Mucosa of stomach (tissue), 1 donor: Measurements from ENCODE around the gene CARMIL1.

ENCODE experiments used
- H3K27me3 ChIP-seq: one replicate; pipeline ENCODE4 v1.7.0; 2013; ENCODE audit warnings: mild to moderate bottlenecking, low read length; ENCODE audit not compliant: control insufficient read depth, insufficient read depth
- H3K36me3 ChIP-seq: one replicate; pipeline ENCODE4 v1.7.0; 2013; ENCODE audit warnings: low read length; ENCODE audit not compliant: control insufficient read depth, insufficient read depth
- H3K4me1 ChIP-seq: one replicate; pipeline ENCODE4 v1.7.0; 2013; ENCODE audit warnings: mild to moderate bottlenecking, low read length; ENCODE audit not compliant: control insufficient read depth, insufficient read depth
- H3K4me3 ChIP-seq: one replicate; pipeline ENCODE4 v1.7.0; 2013; ENCODE audit warnings: low read length
- H3K9ac ChIP-seq: one replicate; pipeline ENCODE4 v1.7.0; 2013; ENCODE audit warnings: mild to moderate bottlenecking, low read length, moderate library complexity
- H3K9me3 ChIP-seq: one replicate; pipeline ENCODE4 v1.7.0; 2013; ENCODE audit warnings: mild to moderate bottlenecking, low read length, moderate library complexity; ENCODE audit not compliant: control insufficient read depth
- donor health status: Pancreatic carcinoma.

Gene CARMIL1

DNA sequence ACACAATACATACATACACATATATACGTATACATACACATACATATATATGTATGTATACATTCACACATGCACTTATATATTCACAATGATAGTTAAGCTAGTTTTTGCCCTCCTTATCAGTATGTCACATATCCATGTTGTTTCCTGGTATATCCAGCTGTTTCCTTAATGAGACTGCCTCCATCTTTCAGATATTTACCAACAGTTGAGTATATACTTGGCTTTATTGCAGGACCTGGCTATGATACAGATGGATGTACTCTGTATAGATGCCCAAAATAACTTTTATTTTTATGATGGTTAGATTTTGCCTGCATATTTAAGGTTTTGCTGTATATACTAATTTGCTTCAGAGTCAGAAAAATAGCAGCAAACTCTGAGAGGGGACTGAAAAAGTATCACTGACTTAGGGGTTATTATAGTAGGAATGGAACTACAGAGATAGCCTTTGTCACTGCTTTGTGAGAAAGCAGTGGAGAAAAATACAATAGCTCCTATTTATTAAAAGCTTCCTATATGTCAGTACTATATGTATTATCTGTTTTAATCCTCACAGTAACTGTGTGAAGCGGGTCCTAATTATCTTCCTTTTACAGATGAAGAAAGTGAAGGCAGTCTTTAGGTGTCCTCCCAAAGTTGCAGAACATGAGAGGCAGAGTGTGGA lies 35.5 kb downstream of the CARMIL1 start:
- Histone ChIP-seq H3K36me3 (no peaks in the 10 kb centered on the region), H3K4me1 (peaks cover 37% of the 10 kb centered on the region), H3K27me3 (no peaks in the 10 kb centered on the region), H3K9me3 (no peaks in the 10 kb centered on the region), H3K9ac (no peak overlapping the region), H3K4me3 (no peak overlapping the region)

DNA sequence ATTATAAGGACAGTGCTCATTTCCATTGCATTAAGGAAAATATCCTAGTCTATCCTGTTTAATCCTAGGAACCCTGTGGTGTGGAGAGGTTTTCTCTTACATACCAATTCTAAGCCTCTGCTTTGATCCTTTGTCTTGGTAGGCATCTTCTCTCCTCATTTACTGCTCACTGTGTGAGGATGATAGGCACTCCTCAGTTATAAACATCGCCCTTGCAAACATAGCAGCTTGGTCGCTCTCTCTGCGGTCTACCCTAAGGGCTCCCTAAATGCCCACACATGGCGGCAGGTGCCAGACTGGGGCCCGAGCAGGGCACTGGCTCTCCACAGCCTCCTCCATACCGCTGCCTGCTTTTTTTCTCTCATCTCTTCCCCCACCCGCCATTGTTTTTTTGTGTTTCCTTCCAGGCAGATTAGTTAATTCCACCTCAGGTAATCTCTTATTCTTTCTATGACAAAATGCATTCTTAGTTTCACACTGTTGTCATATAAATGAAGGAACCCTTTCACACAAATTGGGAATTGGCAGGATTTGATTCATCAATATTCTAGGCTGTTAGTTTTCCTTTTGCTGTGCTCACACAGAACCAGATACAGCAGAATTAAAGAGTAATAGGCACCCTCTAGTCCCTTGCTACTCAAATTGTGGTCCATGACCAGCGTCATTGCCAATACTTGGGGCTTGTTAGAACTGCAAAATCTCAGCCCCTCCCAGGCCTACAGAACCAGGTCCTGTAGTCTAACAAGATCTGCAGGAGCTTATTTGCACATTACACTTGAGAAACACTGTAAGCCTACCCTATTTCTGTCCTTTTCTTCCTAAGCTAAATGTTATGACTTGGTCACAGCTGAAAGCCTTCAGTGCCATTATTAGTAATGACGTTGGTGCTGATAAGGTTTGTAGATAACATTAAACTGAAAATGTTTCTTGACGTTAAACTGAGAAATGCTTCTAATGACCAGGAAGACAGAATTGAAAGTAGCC lies 36.3 kb downstream of the CARMIL1 start:
- Histone ChIP-seq H3K4me1 (peaks cover 37% of the 10 kb centered on the region), H3K9ac (no peak overlapping the region), H3K4me3 (no peak overlapping the region), H3K27me3 (no peaks in the 10 kb centered on the region), H3K9me3 (no peaks in the 10 kb centered on the region), H3K36me3 (no peaks in the 10 kb centered on the region)

GRCh38 chr6:25316626-25317025 lies 37.5 kb downstream of the CARMIL1 start:
- H3K9me3 ChIP-seq: no peaks in the 10 kb centered on the region
- no peaks in the 10 kb centered on the region for H3K27me3 ChIP-seq
- H3K4me3 ChIP-seq: no peak overlapping the region
- H3K36me3 ChIP-seq: no peaks in the 10 kb centered on the region
- peaks cover 27% of the 10 kb centered on the region for H3K4me1 ChIP-seq
- no peak overlapping the region for H3K9ac ChIP-seq

DNA sequence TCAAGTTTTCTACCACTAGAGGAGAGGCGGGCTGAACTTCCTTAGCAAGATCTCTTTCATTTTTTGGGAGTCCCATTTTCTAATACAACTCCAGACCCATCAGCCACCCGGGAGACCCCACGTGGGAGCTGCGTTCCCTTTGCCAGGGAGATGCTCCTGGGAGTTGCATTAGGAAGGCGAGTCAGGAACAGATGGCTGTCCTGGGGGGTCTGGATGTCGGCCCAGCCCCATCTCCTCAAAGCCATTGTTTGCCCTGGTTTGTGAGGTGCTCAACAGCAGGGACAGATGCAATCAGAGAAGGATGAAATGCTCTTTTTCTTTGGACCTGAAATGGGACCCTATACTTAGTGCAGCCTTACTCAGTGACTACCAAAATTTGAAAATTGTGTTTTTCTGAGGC lies 39.4 kb downstream of the CARMIL1 start:
- Histone ChIP-seq H3K9me3 (no peaks in the 10 kb centered on the region), H3K36me3 (no peaks in the 10 kb centered on the region), H3K4me1 (peaks cover 9% of the 10 kb centered on the region), H3K27me3 (no peaks in the 10 kb centered on the region), H3K9ac (no peak overlapping the region), H3K4me3 (no peak overlapping the region)

DNA sequence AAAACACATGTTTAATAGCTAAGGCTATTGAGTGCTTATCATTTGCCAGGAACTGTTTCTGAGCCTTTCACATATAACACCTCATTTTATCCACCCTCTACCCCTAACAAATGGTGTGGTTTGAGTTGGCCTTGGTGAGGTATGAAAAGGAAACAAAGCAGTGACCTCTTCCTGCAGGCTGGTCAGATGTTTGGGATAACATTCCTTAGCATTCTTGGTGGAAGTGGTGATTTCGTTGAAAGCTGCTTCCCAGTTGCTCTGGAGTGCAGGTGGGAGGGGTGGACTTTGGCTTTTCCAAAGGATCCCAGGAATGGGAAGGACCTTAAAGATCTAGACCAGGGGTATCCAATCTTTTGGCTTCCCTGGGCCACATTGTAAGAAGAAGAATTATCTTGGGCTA lies 41.3 kb downstream of the CARMIL1 start:
- Histone ChIP-seq H3K9ac (no peak overlapping the region), H3K27me3 (no peaks in the 10 kb centered on the region), H3K4me1 (peaks cover 7% of the 10 kb centered on the region), H3K4me3 (no peak overlapping the region), H3K36me3 (no peaks in the 10 kb centered on the region), H3K9me3 (no peaks in the 10 kb centered on the region)

- no peak overlapping the region for H3K9ac ChIP-seq
- H3K27me3 ChIP-seq: no peaks in the 10 kb centered on the region
- no peaks in the 10 kb centered on the region for H3K36me3 ChIP-seq
- H3K9me3 ChIP-seq: no peaks in the 10 kb centered on the region
- peaks cover 8% of the 10 kb centered on the region for H3K4me1 ChIP-seq
- no peak overlapping the region for H3K4me3 ChIP-seq
These were observed 43.5 kb downstream of the CARMIL1 start for GRCh38 chr6:25322692-25323091.

DNA sequence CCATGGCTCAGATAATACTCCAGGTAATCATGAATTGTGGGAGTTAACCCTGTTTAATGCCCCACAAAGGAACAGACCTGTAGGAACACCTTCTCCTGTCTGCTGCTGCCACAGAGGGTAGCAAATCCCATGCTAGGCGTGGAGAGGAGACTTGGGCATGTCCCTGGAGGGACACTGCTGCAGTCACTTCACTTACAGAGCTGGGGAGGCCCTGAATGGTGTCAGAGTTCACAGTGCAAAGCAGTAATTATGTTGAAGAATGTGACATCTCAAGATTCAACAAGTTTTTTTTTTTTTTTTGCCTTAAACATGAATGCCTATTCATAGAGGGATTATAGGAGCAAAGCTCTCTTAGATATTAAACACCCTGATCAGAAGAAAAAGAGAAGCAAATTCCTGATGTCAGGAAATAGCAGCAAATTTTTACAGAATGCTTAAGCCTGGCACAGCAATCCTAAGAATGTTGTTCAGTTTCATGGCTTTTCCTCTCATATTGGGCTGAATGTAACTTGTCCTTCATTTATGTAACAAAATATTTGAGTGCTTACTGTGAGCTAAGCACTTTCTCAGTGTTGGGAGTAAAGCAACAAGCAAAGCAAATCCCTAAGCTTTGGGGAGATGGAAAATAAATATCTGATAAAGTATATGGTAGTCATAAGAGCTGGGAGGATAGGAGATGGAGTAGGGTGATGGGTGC lies 45.0 kb downstream of the CARMIL1 start:
- H3K9me3 ChIP-seq: no peaks in the 10 kb centered on the region
- H3K27me3 ChIP-seq: no peaks in the 10 kb centered on the region
- no peak overlapping the region for H3K4me3 ChIP-seq
- no peaks in the 10 kb centered on the region for H3K36me3 ChIP-seq
- peaks cover 8% of the 10 kb centered on the region for H3K4me1 ChIP-seq
- no peak overlapping the region for H3K9ac ChIP-seq

DNA sequence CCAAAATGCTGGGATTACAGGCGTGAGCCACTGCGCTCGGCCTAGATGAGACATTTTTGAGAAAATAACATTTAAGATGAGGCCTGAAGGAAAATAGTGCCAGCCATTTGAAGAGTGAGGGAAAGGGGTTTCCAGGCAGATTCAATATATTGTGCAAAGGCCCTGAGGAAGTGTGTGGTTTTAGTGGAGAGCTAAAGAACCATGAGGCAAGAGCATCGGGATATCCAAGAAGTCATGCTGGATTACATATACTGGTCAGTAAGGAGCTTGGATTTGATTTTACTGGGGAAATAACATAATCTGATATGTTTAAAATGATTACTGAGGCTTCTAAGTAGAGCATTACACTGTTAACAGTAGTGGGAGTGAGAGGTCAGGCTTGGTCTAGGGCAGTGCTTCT lies 47.0 kb downstream of the CARMIL1 start:
- Histone ChIP-seq H3K9me3 (no peaks in the 10 kb centered on the region), H3K36me3 (no peaks in the 10 kb centered on the region), H3K4me3 (no peak overlapping the region), H3K9ac (no peak overlapping the region), H3K27me3 (no peaks in the 10 kb centered on the region), H3K4me1 (peaks cover 16% of the 10 kb centered on the region)

DNA sequence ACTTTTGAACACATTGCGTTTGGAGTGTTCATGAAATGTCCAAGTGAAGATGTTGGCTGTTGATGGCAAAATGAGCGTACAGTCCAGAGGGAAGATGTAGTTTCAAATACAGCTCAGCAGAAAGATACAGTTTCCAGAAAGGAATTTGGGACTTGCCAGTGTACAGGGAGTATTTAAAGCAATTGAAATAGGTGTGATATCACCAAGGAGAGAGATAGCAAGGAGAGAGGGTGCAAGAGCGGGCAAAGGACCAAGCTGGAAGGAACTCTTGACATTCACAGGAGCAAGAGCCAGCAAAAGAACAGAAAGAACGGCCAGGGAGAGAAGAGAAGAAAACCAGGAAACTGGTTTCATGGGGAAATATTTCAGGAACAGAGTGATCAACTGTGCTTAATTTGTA lies 47.8 kb downstream of the CARMIL1 start:
- H3K9me3 ChIP-seq: no peaks in the 10 kb centered on the region
- no peaks in the 10 kb centered on the region for H3K27me3 ChIP-seq
- no peak overlapping the region for H3K4me3 ChIP-seq
- no peak overlapping the region for H3K9ac ChIP-seq
- H3K36me3 ChIP-seq: no peaks in the 10 kb centered on the region
- peaks cover 20% of the 10 kb centered on the region for H3K4me1 ChIP-seq

- H3K9ac ChIP-seq: no peak overlapping the region
- peaks cover 22% of the 10 kb centered on the region for H3K4me1 ChIP-seq
- H3K4me3 ChIP-seq: no peak overlapping the region
- no peaks in the 10 kb centered on the region for H3K9me3 ChIP-seq
- H3K27me3 ChIP-seq: no peaks in the 10 kb centered on the region
- H3K36me3 ChIP-seq: no peaks in the 10 kb centered on the region
These were observed 48.3 kb downstream of the CARMIL1 start for GRCh38 chr6:25327432-25327831.

- no peaks in the 10 kb centered on the region for H3K27me3 ChIP-seq
- no peak overlapping the region for H3K9ac ChIP-seq
- H3K36me3 ChIP-seq: no peaks in the 10 kb centered on the region
- H3K9me3 ChIP-seq: no peaks in the 10 kb centered on the region
- H3K4me1 ChIP-seq: peaks cover 31% of the 10 kb centered on the region
- H3K4me3 ChIP-seq: no peak overlapping the region
These were observed 50.1 kb downstream of the CARMIL1 start for GRCh38 chr6:25329161-25329817.
